Mesendoderm (in vitro differentiated cells): ENCODE results near the gene ADAT1.
"Not testable (repeated sequence)": the region's sequence is repeated elsewhere in the genome, so short reads cannot be mapped to it uniquely, and the experiment has no call there.

Experiments used
- DNase-seq: peaks from one replicate; pipeline ENCODE4 v3.0.0; 2013
- H2AK5ac ChIP-seq: 2 replicates; pipeline ENCODE4 v1.6.1; 2013; ENCODE audit warnings: low read length, inconsistent platforms
- H2BK120ac ChIP-seq: 2 replicates; pipeline ENCODE4 v1.6.1; 2013; ENCODE audit warnings: low read depth, mild to moderate bottlenecking, low read length, moderate library complexity, mixed read lengths
- H2BK15ac ChIP-seq: replicated peaks from 2 replicates; pipeline ENCODE4 v1.6.1; 2013; ENCODE audit warnings: low read depth, mild to moderate bottlenecking, moderate library complexity
- H2BK5ac ChIP-seq: 2 replicates; pipeline ENCODE4 v1.6.1; 2013; ENCODE audit warnings: low read length, inconsistent platforms
- H3K18ac ChIP-seq: 2 replicates; pipeline ENCODE4 v1.6.1; 2013; ENCODE audit warnings: mild to moderate bottlenecking, low read length, mixed read lengths
- H3K23ac ChIP-seq: one replicate; pipeline ENCODE4 v1.6.1; 2013; ENCODE audit warnings: low read length
- H3K27ac ChIP-seq: 2 replicates; pipeline ENCODE4 v1.5.1; 2013; ENCODE audit warnings: low read depth, mild to moderate bottlenecking, inconsistent platforms, low read length, moderate library complexity
- H3K27me3 ChIP-seq: 2 replicates; pipeline ENCODE4 v1.6.1; 2013; ENCODE audit warnings: low read length, control low read depth, mild to moderate bottlenecking, inconsistent platforms; ENCODE audit not compliant: insufficient read depth, poor library complexity
- H3K36me3 ChIP-seq: 2 replicates; pipeline ENCODE4 v1.6.1; 2013; ENCODE audit warnings: low read length, inconsistent platforms; ENCODE audit not compliant: control insufficient read depth, insufficient read depth
- H3K4ac ChIP-seq: one replicate; pipeline ENCODE4 v1.6.1; 2013; ENCODE audit warnings: low read depth, mild to moderate bottlenecking, low read length, moderate library complexity
- H3K4me1 ChIP-seq: 2 replicates; pipeline ENCODE4 v1.6.1; 2013; ENCODE audit warnings: low read depth, low read length, inconsistent platforms; ENCODE audit not compliant: control insufficient read depth
- H3K4me2 ChIP-seq: 2 replicates; pipeline ENCODE4 v1.6.1; 2013; ENCODE audit warnings: low read length
- H3K4me3 ChIP-seq: 2 replicates; pipeline ENCODE4 v1.5.1; 2013; ENCODE audit warnings: mild to moderate bottlenecking, low read length
- H3K56ac ChIP-seq: one replicate; pipeline ENCODE4 v1.6.1; 2013; ENCODE audit warnings: low read length
- H3K79me1 ChIP-seq: 2 replicates; pipeline ENCODE4 v1.6.1; 2013; ENCODE audit warnings: low read length, inconsistent platforms
- H3K79me2 ChIP-seq: 2 replicates; pipeline ENCODE4 v1.6.1; 2013; ENCODE audit warnings: mild to moderate bottlenecking, low read length; ENCODE audit not compliant: control insufficient read depth, insufficient read depth
- H3K9ac ChIP-seq: 2 replicates; pipeline ENCODE4 v1.6.1; 2013; ENCODE audit warnings: low read length, inconsistent platforms
- H4K5ac ChIP-seq: one replicate; pipeline ENCODE4 v1.6.1; 2013; ENCODE audit warnings: low read length
- H4K8ac ChIP-seq: one replicate; pipeline ENCODE4 v1.6.1; 2013; ENCODE audit warnings: low read depth, mild to moderate bottlenecking, control low read depth, low read length, moderate library complexity
- WGBS: extraction: QIAGEN DNeasy Blood & Tissue Kit; methylation state at CpG from one replicate; pipeline ENCODE4 v1.1.7; 2013; ENCODE audit warnings: low lambda C conversion rate, missing lambda C conversion rate; ENCODE audit not compliant: insufficient coverage; ENCODE audit errors: extremely low coverage; 5-methylcytosine and 5-hydroxymethylcytosine counted together

ADAT1 gene

DNA sequence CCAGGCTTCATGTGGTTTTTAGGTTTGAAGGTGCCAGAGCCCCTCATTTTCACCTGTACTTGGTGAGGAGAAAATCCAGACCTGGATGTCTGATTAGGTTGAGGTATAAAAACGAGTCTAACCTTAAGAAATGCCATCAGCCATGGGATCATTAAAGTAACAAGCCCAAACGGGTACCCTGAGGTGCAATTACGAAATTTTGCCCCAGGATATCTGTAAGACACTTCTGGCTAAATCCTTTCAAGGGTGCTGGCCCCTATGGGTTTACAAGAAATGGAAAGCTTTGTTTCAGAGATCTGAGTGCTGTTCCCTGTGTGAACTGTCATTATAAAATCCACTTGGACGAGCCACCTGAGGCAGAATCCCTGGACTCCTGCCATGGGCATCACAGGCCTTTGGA is 19.8 kb downstream of the ADAT1 start:
- Histone ChIP-seq H4K5ac (no peak overlapping the region), H3K4me2 (no peak overlapping the region), H3K4me3 (no peak overlapping the region), H3K4ac (no peak overlapping the region), H4K8ac (no peak overlapping the region), H3K18ac (no peak overlapping the region), H3K79me2 (no peaks in the 10 kb centered on the region), H2AK5ac (no peak overlapping the region), H3K4me1 (no peaks in the 10 kb centered on the region), H3K56ac (no peak overlapping the region), H3K36me3 (peaks cover 9% of the 10 kb centered on the region), H3K27ac (no peak overlapping the region), H2BK5ac (no peak overlapping the region), H3K27me3 (no peaks in the 10 kb centered on the region), H3K79me1 (no peaks in the 10 kb centered on the region), H2BK120ac (no peak overlapping the region), H3K23ac (no peak overlapping the region), H2BK15ac (no peak overlapping the region), H3K9ac (no peak overlapping the region)
- DNase-seq = no peak
- no CpG with 5 or more reads among the region's 4 CpGs for WGBS

DNA sequence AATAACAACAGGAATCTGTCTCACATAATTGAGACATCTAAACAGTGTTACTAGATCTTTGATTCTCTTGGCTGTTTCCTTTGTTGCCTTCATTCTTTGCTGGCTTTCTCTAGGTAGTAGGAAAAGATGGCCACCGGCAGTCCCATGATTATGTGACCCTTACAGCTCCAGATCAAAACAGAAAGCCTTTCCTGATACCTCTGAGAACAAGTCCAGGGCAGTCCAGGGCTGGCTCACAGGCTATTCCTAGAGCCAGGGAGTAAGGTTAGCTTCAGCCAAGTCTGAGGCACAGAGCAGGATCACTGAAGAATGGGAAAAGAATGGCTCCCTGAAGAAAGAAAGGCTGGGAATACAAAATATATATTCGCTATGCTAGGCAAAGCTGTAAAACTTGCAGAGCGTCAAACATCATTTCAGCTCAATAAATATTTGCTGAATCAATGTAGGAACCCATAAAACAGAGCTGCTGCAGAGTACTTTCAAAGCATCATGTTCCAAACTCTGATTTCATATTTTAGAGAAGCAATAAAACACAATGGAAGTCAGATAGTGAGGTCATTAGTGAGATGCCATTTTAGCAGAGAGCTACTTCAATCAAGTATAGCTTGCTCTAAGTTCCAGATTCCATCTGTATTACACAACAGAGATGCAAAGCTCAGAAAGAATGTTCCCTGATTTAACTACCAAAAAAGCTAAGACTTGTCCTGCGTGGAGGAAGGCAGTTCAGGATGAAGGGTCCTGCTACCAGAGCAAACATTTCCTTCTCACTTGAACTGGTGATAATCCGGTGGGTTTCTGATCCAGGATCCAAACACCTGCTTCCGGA is 23.4 kb downstream of the ADAT1 start:
- Histone ChIP-seq H2BK120ac (no peak overlapping the region), H3K36me3 (peaks cover 11% of the 10 kb centered on the region), H3K27ac (no peak overlapping the region)

DNA sequence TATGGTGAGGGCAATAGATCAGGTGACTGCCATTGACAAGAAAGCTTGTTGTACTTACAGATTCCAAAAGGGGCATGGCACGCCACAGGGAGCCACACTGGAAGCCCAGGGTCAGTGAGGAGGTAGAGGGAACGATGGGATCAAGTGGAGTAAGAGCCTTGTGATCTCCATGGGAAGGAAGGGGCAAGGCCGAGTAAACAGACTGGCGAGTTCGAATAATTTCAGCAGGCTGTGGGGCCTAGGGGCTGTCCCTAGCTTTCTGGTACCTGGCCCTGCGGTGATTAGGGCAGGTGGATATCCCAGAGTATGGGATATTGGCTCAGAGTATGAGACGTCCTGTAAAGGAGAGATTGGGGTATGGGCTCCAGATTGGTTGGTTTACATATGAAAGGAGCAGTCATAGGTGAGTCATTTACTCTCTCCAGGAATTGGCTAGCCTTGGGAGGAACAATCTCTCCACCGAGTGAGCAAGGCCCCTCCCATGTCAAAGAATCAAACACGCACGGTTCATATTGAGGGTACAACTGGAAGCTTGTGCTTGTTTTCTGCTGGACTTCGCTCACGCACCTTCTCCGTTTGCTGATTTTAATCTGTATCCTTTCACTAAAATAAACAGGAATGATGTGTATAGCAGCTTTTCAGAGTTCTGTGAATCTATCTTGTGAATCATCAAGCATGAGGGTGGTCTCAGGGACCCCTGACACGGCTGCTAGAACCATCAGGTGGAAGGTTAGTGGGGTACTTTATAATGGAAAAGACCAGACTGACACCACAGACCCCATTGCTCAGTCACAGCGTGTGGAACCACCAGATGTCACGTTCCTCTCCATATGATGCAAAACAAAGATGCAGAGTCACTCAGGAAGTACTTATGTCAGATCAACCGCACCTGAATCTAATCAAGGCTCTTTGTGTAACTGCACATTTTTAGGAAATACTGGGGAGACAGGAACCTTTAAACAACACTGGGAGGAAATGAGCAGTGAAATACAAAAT is 29.0 kb downstream of the ADAT1 start:
- no peak overlapping the region for H3K4me2 ChIP-seq
- no peaks in the 10 kb centered on the region for H3K79me1 ChIP-seq
- DNase-seq = peak; percentile 88
- peaks cover 5% of the 10 kb centered on the region for H3K4me1 ChIP-seq
- H2BK5ac ChIP-seq = no peak overlapping the region
- H3K79me2 ChIP-seq = no peaks in the 10 kb centered on the region
- H2BK120ac ChIP-seq = peak overlapping the region; percentile 74
- no peak overlapping the region for H3K23ac ChIP-seq
- H3K4ac ChIP-seq = no peak overlapping the region
- no peak overlapping the region for H2AK5ac ChIP-seq
- no CpG with 5 or more reads among the region's 17 CpGs for WGBS
- H4K5ac ChIP-seq = no peak overlapping the region
- H4K8ac ChIP-seq = no peak overlapping the region
- no peak overlapping the region for H3K18ac ChIP-seq
- H3K27ac ChIP-seq = no peak overlapping the region
- H3K27me3 ChIP-seq = no peaks in the 10 kb centered on the region
- H3K56ac ChIP-seq = peak overlapping the region; percentile 28
- H3K9ac ChIP-seq = no peak overlapping the region
- no peak overlapping the region for H3K4me3 ChIP-seq
- peaks cover 1% of the 10 kb centered on the region for H3K36me3 ChIP-seq
- no peak overlapping the region for H2BK15ac ChIP-seq

More for the DNA sequence above, 23.4 kb downstream of the ADAT1 start:
- Histone ChIP-seq H3K4me3 (no peak overlapping the region), H3K23ac (no peak overlapping the region), H3K4me2 (no peak overlapping the region), H2BK5ac (no peak overlapping the region), H2AK5ac (no peak overlapping the region), H3K79me2 (no peaks in the 10 kb centered on the region), H3K79me1 (no peaks in the 10 kb centered on the region), H3K4me1 (no peaks in the 10 kb centered on the region), H3K9ac (no peak overlapping the region), H2BK15ac (no peak overlapping the region), H3K4ac (no peak overlapping the region), H3K18ac (no peak overlapping the region), H4K8ac (no peak overlapping the region), H3K27me3 (no peaks in the 10 kb centered on the region), H3K56ac (no peak overlapping the region), H4K5ac (no peak overlapping the region)
- WGBS = no CpG with 5 or more reads among the region's 6 CpGs
- no peak for DNase-seq

DNA sequence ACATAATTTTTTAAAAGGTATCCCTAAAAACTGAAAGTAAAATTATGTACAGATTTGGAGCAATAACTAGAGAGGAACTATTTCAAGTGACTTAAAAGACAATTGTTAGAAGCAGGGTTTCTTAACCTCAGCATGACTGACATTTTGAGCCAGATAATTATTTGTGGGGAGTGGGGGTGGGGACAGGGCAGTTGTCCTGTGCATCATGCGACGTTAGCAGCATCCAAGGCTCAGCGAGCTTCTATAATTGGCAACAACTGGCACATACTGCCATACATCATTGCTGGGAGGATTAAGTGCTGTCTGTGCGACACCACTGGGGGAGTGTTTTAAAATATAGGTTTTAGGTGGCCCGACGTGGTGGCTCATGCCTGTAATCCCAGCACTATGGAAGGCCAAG is 29.8 kb downstream of the ADAT1 start:
- Histone ChIP-seq H3K79me2 (no peaks in the 10 kb centered on the region), H3K27me3 (no peaks in the 10 kb centered on the region), H2BK5ac (no peak overlapping the region), H3K4me3 (no peak overlapping the region), H4K5ac (no peak overlapping the region), H4K8ac (no peak overlapping the region), H2BK15ac (no peak overlapping the region), H3K36me3 (peaks cover 1% of the 10 kb centered on the region), H2BK120ac (no peak overlapping the region), H3K4me1 (peaks cover 5% of the 10 kb centered on the region), H3K79me1 (no peaks in the 10 kb centered on the region), H3K56ac (no peak overlapping the region), H3K9ac (no peak overlapping the region), H3K23ac (no peak overlapping the region), H3K27ac (no peak overlapping the region), H3K4ac (no peak overlapping the region), H3K4me2 (no peak overlapping the region), H3K18ac (no peak overlapping the region), H2AK5ac (no peak overlapping the region)
- no peak for DNase-seq
- WGBS = no CpG with 5 or more reads among the region's 6 CpGs

GRCh38 chr16:75591927-75592326 is 31.2 kb downstream of the ADAT1 start:
- H3K18ac ChIP-seq, H3K4ac ChIP-seq, H3K56ac ChIP-seq, H3K27ac ChIP-seq, H3K4me2 ChIP-seq, H2BK5ac ChIP-seq, H3K4me1 ChIP-seq, H2BK15ac ChIP-seq, H2BK120ac ChIP-seq, H3K27me3 ChIP-seq, H4K5ac ChIP-seq, H3K79me2 ChIP-seq, H3K9ac ChIP-seq, H3K36me3 ChIP-seq, DNase-seq, H3K4me3 ChIP-seq, H3K79me1 ChIP-seq, H4K8ac ChIP-seq, H3K23ac ChIP-seq, H2AK5ac ChIP-seq: not testable (repeated sequence)
- WGBS = no CpG with 5 or more reads among the region's 9 CpGs
